Brain microvascular endothelial cell (primary cell): ENCODE results near the gene MAPK8IP1.

Source experiments
- DNase-seq: peaks from one replicate; pipeline ENCODE4 v3.0.0-alpha.2; 2020
- H3K27ac ChIP-seq: fragments of 250-450 bp; sonication (Bioruptor Pico); 2 replicates; pipeline ENCODE4 v1.5.1; 2020; ENCODE audit warnings: mild to moderate bottlenecking, moderate library complexity
- H3K27me3 ChIP-seq: fragments of 250-450 bp; sonication (Bioruptor Pico); replicated peaks from 2 replicates; pipeline ENCODE4 v1.5.1; 2020; ENCODE audit warnings: mild to moderate bottlenecking
- H3K36me3 ChIP-seq: fragments of 250-450 bp; sonication (Bioruptor Pico); replicated peaks from 2 replicates; pipeline ENCODE4 v1.5.1; 2020; ENCODE audit warnings: mild to moderate bottlenecking
- H3K4me3 ChIP-seq: 2 replicates; pipeline ENCODE4 v1.5.1; 2011; ENCODE audit warnings: low read depth, mild to moderate bottlenecking, control low read depth, low read length, moderate library complexity
- in situ Hi-C: cut with HindIII; loops from 2 replicates; pipeline ENCODE4 v1.10.0; 2017; ENCODE audit warnings: low sequenced_read_pairs, low pct_ligation_motif_present
- TF ChIP-seq, protein P1 (sequence below): IDR thresholded peaks from 2 replicates; pipeline ENCODE4 v1.5.1; 2011; ENCODE audit warnings: low read depth, mild to moderate bottlenecking, moderate library complexity, low read length, control low read depth, inconsistent platforms; ENCODE audit errors: missing control alignments

MAPK8IP1 gene

DNA sequence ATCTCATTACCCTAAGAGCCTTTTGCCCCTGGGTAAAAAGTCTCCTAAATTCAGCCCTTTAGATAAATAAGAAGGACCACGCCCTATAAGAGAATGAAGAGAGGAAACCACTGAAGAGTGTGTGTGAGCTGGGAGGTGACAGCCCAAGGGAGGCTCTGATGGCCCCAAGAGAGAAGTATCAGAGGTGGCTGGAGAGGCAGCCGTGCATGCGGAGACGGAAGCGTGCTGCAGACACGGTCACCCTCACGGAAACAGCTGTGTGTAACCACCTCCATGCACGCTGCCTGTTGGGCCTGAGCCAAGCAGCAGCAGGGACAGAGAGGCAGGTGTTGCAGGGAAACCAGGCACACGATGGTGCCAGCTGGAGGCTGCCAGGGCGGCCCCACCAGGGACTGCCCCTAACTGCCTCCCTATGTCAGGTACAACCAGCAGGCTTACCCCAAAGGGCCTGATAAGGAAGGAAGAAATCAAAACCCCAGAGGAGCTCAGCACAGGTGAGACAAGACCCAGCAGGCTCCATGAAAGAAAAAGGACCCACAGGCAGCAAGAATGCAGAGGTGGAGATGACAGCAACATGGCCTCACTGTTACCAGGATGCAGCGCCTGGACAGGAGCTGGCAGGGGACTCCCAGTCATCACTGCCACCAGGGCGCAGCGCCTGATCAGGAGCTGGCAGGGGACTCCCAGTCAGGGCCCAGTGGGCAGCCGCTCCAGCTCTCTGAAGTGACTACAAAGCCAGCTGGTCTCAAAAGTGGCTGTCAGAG lies 44.8 kb downstream of the MAPK8IP1 start:
- Histone ChIP-seq H3K4me3 (no peak overlapping the region), H3K36me3 (peaks cover 24% of the 10 kb centered on the region), H3K27ac (no peak overlapping the region), H3K27me3 (no peaks in the 10 kb centered on the region)
- TF ChIP-seq, protein P1, sequence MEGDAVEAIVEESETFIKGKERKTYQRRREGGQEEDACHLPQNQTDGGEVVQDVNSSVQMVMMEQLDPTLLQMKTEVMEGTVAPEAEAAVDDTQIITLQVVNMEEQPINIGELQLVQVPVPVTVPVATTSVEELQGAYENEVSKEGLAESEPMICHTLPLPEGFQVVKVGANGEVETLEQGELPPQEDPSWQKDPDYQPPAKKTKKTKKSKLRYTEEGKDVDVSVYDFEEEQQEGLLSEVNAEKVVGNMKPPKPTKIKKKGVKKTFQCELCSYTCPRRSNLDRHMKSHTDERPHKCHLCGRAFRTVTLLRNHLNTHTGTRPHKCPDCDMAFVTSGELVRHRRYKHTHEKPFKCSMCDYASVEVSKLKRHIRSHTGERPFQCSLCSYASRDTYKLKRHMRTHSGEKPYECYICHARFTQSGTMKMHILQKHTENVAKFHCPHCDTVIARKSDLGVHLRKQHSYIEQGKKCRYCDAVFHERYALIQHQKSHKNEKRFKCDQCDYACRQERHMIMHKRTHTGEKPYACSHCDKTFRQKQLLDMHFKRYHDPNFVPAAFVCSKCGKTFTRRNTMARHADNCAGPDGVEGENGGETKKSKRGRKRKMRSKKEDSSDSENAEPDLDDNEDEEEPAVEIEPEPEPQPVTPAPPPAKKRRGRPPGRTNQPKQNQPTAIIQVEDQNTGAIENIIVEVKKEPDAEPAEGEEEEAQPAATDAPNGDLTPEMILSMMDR, result no peak
- in situ Hi-C loops, result no loop called here
- DNase-seq, result no peak

DNA sequence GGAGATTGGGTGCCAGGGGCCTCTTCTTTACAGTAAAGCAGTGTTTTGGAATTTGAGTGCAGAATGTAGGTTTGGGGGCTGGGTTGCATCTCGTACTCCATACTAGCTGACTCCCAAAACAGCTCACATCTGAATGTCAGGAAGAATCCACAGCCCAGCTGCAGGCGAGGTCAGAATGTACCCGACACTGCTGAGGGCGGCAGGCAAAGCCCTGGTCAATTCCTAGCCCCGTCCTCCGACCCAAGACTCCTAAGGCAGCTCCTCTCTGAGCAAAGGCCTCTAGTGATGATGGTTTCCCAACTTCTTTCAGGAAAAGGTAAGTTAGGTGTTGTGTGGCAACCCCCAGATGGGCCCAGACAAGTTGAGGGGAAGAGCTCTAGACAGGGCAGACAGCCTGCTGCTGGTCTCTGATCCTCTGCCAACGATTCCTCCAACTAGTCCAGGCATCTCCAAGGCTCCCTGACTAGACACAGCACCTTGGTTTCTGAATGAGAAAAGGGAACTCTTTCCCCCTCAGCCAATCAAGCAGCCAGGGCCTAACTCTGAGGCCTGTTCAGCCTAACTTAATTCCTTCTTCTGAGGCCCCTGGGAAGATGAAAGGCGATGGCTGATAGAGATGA lies 45.6 kb downstream of the MAPK8IP1 start:
- H3K4me3 ChIP-seq, result no peak overlapping the region
- TF ChIP-seq, protein P1, result no peak
- H3K36me3 ChIP-seq, result peaks cover 30% of the 10 kb centered on the region
- no peak overlapping the region for H3K27ac ChIP-seq
- no peaks in the 10 kb centered on the region for H3K27me3 ChIP-seq
- no peak for DNase-seq
- in situ Hi-C loops, result no loop called here

DNA sequence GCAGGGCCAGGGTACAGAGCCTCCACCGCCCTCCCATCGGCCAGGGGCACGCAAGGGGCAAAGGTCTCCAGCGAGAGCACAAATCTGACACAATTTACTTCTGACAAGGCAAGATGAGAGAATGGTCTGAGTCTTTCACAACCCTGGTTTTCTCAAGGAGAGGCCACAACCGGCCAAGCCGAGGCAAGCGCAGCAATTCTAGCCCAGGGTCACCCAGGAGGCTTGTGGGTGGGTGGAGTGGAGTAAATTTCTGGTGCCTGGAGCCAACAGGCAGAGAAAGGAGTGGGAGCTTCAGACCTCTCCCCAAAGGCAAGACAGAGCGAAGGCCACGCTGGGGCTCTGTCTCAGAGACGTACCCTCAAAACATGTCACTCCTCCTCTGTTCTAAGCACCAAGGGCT lies 46.3 kb downstream of the MAPK8IP1 start:
- no peak overlapping the region for H3K4me3 ChIP-seq
- DNase-seq, result no peak
- TF ChIP-seq, protein P1, result no peak
- H3K27ac ChIP-seq, result no peak overlapping the region
- in situ Hi-C loops, result no loop called here
- H3K27me3 ChIP-seq, result no peaks in the 10 kb centered on the region
- H3K36me3 ChIP-seq, result peaks cover 35% of the 10 kb centered on the region

DNA sequence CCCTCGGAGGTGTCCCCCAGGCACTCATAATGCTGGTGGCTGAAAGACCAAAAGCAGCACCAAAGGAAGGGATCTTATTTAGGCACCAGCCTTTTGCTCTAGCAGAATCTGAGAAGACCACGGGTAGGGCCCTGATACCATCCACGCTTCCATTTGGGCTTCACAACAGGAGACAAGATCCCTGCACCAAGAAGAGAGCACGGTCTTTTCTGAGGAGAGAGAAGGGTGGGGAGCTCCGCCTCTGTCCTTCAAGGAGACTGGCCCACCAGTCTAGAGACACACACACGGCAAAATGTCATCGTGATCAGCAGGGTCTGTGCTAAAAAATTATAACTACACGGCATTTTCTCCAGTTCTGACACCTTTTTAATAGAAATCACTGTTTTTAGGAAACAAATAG lies 46.8 kb downstream of the MAPK8IP1 start:
- Histone ChIP-seq H3K27me3 (no peaks in the 10 kb centered on the region), H3K27ac (no peak overlapping the region), H3K4me3 (no peak overlapping the region), H3K36me3 (peaks cover 35% of the 10 kb centered on the region)
- TF ChIP-seq, protein P1, result no peak
- in situ Hi-C loops, result no loop called here
- DNase-seq, result no peak

DNA sequence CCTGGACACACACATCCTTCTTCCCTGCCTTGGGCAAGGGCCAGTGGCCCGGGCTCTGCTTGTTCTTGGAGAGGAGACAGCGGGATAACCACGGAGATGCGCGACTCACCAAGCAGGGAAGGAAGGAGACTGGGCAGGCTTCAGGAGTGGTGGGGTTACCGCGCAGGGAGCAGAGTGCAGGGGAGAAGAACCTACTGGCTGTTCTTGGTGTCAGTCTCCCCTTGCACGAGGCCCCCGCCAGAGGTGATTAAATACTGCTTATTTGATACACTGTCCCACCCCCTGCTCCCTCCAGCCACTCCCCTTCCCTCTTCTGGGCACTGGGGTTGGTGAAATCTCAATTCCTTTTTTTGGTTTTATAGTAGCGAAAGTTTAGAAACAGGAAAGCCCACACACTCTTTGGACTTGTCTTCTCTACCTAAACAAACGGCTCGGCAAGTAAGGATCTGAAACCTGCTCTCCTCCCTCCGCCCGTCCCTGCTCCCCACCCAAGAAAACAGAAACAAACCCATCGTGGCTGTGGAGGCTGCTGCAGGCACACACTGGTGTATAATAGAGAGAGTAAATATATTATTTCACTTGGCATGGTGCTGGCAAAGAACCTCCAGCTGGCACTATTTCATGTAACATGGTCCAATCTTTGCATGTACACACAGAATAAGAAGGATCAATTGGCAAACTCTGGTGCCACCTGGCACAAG lies 47.8 kb downstream of the MAPK8IP1 start:
- TF ChIP-seq, protein P1, result no peak
- DNase-seq, result no peak
- Histone ChIP-seq H3K27me3 (no peaks in the 10 kb centered on the region), H3K27ac (no peak overlapping the region), H3K36me3 (peaks cover 35% of the 10 kb centered on the region), H3K4me3 (no peak overlapping the region)
- in situ Hi-C loops, result no loop called here
